ENCODE results near the gene CCDC180.

The CCDC180 gene

GRCh38 chr9:97313243-97313642 lies 5.8 kb downstream of the CCDC180 start:
- no peak for DNase-seq (ENCODE audit: low read depth in 1 of 2, low spot score in 1 of 2)
- Histone ChIP-seq H3K27me3 (ENCODE audit: insufficient read depth, poor library complexity, severe bottlenecking) (no peaks in the 10 kb centered on the region), H3K4me3 (replicated peaks; ENCODE audit: insufficient read depth, low read length) (no peak overlapping the region), H3K27ac (replicated peaks) (no peak overlapping the region)
- TF ChIP-seq, protein P1, sequence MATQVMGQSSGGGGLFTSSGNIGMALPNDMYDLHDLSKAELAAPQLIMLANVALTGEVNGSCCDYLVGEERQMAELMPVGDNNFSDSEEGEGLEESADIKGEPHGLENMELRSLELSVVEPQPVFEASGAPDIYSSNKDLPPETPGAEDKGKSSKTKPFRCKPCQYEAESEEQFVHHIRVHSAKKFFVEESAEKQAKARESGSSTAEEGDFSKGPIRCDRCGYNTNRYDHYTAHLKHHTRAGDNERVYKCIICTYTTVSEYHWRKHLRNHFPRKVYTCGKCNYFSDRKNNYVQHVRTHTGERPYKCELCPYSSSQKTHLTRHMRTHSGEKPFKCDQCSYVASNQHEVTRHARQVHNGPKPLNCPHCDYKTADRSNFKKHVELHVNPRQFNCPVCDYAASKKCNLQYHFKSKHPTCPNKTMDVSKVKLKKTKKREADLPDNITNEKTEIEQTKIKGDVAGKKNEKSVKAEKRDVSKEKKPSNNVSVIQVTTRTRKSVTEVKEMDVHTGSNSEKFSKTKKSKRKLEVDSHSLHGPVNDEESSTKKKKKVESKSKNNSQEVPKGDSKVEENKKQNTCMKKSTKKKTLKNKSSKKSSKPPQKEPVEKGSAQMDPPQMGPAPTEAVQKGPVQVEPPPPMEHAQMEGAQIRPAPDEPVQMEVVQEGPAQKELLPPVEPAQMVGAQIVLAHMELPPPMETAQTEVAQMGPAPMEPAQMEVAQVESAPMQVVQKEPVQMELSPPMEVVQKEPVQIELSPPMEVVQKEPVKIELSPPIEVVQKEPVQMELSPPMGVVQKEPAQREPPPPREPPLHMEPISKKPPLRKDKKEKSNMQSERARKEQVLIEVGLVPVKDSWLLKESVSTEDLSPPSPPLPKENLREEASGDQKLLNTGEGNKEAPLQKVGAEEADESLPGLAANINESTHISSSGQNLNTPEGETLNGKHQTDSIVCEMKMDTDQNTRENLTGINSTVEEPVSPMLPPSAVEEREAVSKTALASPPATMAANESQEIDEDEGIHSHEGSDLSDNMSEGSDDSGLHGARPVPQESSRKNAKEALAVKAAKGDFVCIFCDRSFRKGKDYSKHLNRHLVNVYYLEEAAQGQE (IDR thresholded peaks at IDR 0.05; ENCODE audit: insufficient replicate concordance, low read depth) = no peak
- TF ChIP-seq POLR2AphosphoS5 (IDR thresholded peaks at IDR 0.05; ENCODE audit: low read depth) = no peak
- no peak for TF ChIP-seq CTCF (IDR thresholded peaks at IDR 0.05; ENCODE audit: insufficient read depth, low read length)
- TF ChIP-seq GABPA (IDR thresholded peaks at IDR 0.05; ENCODE audit: low read depth) = no peak
- TF ChIP-seq SPI1 (IDR thresholded peaks at IDR 0.05; ENCODE audit: borderline replicate concordance, low read depth) = no peak

GRCh38 chr9:97313746-97314145 lies 6.3 kb downstream of the CCDC180 start:
- DNase-seq (ENCODE audit: low read depth in 1 of 2, low spot score in 1 of 2) = no peak
- Histone ChIP-seq H3K4me3 (replicated peaks; ENCODE audit: insufficient read depth, low read length) (no peak overlapping the region), H3K27me3 (ENCODE audit: insufficient read depth, poor library complexity, severe bottlenecking) (no peaks in the 10 kb centered on the region), H3K27ac (replicated peaks) (no peak overlapping the region)
- TF ChIP-seq SPI1 (IDR thresholded peaks at IDR 0.05; ENCODE audit: borderline replicate concordance, low read depth) = no peak
- TF ChIP-seq GABPA (IDR thresholded peaks at IDR 0.05; ENCODE audit: low read depth) = no peak
- TF ChIP-seq, protein P1 (IDR thresholded peaks at IDR 0.05; ENCODE audit: insufficient replicate concordance, low read depth) = no peak
- TF ChIP-seq POLR2AphosphoS5 (IDR thresholded peaks at IDR 0.05; ENCODE audit: low read depth) = no peak
- TF ChIP-seq CTCF (IDR thresholded peaks at IDR 0.05; ENCODE audit: insufficient read depth, low read length) = no peak

DNA sequence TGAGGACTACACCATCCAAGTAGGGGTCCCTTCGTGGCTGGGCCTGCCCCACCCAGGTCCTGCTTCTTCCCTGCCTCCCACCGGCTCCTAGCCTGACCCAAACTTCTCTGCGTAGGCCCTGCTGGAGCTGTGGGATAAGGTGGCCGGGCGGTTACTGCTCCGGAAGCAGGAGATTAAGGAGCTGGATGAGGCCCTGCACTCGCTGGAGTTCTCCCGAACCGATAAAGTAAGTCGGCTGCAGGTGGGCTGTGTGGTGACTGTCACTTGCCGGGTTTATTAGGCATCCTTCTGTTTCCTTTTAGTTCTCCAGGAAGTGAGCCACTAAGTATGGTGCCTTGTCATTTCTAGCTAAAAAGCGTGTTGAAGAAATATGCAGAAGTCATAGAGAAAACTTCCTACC lies 7.0 kb downstream of the CCDC180 start:
- Histone ChIP-seq H3K4me3 (replicated peaks; ENCODE audit: insufficient read depth, low read length) (no peak overlapping the region), H3K27ac (replicated peaks) (no peak overlapping the region), H3K27me3 (ENCODE audit: insufficient read depth, poor library complexity, severe bottlenecking) (no peaks in the 10 kb centered on the region)
- no peak for TF ChIP-seq GABPA (IDR thresholded peaks at IDR 0.05; ENCODE audit: low read depth)
- TF ChIP-seq CTCF (IDR thresholded peaks at IDR 0.05; ENCODE audit: insufficient read depth, low read length) = no peak
- no peak for TF ChIP-seq SPI1 (IDR thresholded peaks at IDR 0.05; ENCODE audit: borderline replicate concordance, low read depth)
- TF ChIP-seq POLR2AphosphoS5 (IDR thresholded peaks at IDR 0.05; ENCODE audit: low read depth) = no peak
- TF ChIP-seq, protein P1 (IDR thresholded peaks at IDR 0.05; ENCODE audit: insufficient replicate concordance, low read depth) = no peak
- no peak for DNase-seq (ENCODE audit: low read depth in 1 of 2, low spot score in 1 of 2)
